AG10803 (cell line): Measurements from ENCODE around the gene TRIM34.
"Not testable (repeated sequence)": the region's sequence is repeated elsewhere in the genome, so short reads cannot be mapped to it uniquely, and the experiment has no call there.

Source experiments
- DNase-seq: peaks from one replicate; pipeline ENCODE4 v3.0.0; 2010; ENCODE audit warnings: low read depth
- H3K4me3 ChIP-seq: 2 replicates; pipeline ENCODE4 v1.5.1; 2011; ENCODE audit warnings: mild to moderate bottlenecking, low read length, control low read depth
- TF ChIP-seq, protein P1 (sequence below): conservative IDR thresholded peaks from 2 replicates; pipeline ENCODE4 v1.5.1; 2011; ENCODE audit warnings: mild to moderate bottlenecking, low read length, control low read depth, inconsistent platforms

Gene TRIM34

DNA sequence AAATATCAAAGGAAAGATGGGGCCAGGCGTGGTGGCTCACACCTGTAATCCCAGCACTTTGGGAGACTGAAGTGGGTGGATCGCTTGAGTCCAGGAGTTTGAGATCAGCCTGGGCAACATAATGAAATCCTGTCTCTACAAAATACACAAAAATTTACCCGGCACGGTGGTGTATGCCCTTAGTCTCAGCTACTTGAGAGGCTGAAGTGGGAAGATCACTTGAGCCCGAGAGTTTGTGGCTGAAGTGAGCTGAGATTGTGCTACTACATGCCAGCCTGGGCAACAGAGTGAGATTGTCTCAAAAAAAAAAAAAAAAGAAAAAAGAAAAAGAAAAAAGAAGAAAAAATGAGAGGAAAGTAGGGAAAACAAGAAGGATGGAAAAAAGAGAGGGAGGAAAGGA, 32.2 kb upstream of the TRIM34 start:
- no peak overlapping the region for H3K4me3 ChIP-seq
- TF ChIP-seq, protein P1, sequence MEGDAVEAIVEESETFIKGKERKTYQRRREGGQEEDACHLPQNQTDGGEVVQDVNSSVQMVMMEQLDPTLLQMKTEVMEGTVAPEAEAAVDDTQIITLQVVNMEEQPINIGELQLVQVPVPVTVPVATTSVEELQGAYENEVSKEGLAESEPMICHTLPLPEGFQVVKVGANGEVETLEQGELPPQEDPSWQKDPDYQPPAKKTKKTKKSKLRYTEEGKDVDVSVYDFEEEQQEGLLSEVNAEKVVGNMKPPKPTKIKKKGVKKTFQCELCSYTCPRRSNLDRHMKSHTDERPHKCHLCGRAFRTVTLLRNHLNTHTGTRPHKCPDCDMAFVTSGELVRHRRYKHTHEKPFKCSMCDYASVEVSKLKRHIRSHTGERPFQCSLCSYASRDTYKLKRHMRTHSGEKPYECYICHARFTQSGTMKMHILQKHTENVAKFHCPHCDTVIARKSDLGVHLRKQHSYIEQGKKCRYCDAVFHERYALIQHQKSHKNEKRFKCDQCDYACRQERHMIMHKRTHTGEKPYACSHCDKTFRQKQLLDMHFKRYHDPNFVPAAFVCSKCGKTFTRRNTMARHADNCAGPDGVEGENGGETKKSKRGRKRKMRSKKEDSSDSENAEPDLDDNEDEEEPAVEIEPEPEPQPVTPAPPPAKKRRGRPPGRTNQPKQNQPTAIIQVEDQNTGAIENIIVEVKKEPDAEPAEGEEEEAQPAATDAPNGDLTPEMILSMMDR, result no peak
- no peak for DNase-seq

DNA sequence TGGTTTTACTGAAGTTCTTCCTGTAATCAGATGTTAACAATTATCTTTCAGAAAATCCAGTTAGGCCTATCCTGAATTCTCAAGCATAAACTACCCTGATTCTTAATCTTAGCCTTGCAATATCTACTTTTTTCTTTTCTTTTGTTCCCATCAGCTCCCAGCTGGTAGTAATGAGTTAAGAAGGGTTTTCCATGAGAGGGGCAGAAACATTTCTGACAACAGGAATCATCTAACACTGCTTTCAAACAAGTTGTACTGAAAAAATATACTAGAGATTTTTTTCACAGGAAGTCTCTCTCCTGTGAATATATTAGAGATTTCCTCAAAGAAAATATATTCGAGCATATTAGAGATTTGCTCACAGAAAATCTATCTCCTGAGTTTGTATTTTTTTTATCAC, 31.7 kb upstream of the TRIM34 start:
- TF ChIP-seq, protein P1, result no peak
- no peak overlapping the region for H3K4me3 ChIP-seq
- DNase-seq, result no peak

DNA sequence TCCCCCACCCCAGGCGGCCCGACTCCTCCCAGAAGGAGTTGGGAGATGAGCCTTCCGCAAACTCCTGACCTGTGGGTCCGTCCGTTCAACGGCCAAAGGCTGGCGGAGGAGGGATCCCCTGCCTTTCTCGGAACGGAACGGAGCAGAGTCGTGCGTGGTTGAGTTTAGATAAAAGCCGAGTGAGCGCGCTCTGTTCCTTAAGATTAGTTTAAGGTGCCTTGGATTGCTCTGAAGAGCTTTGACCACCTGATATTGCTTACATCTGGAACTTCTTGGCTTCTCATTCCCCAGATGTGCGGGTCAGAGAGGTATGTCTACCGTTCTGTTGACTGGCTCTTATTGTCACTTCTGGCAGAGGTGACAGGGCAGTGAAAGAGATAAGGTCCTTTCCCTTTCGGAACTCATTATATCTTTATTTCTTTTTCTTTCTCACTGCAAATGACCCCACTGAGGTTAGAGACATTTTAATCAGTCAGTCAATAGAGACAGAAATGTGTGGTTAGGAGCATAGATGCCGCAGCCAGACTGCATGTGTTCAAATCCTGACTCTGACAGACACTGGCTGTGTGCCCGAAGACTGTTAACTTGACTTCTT, 28.1 kb upstream of the TRIM34 start, which contains the start of gene TRIM6:
TRIM6 (plus strand) TSS at position 31 of the 595 bp plus-strand sequence; CDS start at position 292, 261 bp downstream.
- TF ChIP-seq, protein P1, result no peak
- H3K4me3 ChIP-seq, result peak within 1 kb of the TSS; percentile 61
- DNase-seq, result peak; percentile 50

DNA sequence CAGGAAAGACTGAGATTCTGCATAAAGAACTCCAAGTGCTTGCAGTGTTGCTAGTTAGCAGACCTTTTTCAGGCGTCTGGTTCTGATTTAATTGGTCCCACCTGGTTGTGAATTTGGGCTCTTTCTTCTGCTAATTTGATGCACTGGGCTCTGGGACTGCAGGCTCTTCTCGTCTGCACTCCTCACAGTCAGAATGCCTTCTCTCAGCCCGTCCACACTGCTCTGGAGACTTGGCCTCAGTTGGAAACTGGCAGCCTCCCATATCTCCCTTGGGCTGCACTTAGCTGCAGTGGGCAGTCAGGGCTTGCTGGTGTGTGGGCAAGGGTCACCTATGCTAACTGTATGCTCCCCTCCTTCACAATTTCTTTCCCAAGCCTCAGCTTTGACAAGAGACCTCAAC, 26.8 kb upstream of the TRIM34 start:
- H3K4me3 ChIP-seq, result peak overlapping the region; percentile 61
- TF ChIP-seq, protein P1, result no peak
- no peak for DNase-seq

DNA sequence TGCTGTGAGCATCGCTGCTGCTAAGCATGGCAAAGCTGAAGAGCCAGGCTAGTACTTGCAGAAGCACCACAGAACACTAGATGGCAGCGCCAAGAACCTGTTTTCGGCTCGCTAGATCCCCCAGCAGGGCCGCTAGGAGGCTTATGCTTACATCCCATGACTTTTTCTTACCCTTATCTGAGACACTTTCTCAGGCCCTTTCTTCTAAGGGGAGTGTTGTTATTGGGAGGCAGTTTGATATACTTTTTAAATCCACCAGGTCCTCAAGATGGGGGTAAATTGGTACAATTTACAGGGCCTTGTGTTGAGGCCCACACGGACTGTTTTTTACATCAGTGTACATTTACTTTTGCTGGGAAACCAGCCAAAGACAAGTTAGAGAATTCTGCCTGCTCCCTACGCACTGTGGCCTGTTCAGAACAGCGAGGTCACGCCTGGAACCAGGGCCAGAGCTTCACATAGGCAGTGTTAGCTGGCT, 24.4 kb upstream of the TRIM34 start:
- peak; percentile 74 for DNase-seq
- TF ChIP-seq, protein P1, result peak; percentile 82
- H3K4me3 ChIP-seq, result no peak overlapping the region

DNA sequence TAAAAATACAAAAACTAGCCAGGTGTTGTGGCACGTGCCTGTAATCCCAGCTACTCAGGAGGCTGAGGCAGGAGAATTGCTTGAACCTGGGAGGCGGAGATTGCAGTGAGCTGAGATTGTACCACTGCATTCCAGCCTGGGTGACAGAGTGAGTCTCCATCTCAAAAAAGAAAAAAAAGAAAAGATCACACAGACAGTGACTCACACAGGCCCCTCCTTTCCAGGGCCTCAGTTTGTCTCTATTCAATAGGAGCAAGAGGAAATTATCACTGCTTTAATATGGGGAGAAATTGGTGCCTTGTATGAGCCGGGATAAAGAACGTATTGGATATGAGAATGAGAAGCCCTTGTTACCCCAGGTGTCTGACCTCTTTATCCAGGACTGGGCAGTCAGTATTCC, 22.0 kb upstream of the TRIM34 start:
- H3K4me3 ChIP-seq, result not testable (repeated sequence)
- DNase-seq, result peak; percentile 21

DNA sequence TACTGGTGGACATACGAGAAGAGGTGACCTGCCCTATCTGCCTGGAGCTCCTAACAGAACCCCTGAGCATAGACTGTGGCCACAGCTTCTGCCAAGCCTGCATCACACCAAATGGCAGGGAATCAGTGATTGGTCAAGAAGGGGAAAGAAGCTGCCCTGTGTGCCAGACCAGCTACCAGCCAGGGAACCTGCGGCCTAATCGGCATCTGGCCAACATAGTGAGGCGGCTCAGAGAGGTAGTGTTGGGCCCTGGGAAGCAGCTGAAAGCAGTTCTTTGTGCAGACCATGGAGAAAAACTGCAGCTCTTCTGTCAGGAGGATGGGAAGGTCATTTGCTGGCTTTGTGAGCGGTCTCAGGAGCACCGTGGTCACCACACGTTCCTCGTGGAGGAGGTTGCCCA, 21.5 kb upstream of the TRIM34 start:
- DNase-seq, result no peak
- TF ChIP-seq, protein P1, result no peak
- H3K4me3 ChIP-seq, result no peak overlapping the region

DNA sequence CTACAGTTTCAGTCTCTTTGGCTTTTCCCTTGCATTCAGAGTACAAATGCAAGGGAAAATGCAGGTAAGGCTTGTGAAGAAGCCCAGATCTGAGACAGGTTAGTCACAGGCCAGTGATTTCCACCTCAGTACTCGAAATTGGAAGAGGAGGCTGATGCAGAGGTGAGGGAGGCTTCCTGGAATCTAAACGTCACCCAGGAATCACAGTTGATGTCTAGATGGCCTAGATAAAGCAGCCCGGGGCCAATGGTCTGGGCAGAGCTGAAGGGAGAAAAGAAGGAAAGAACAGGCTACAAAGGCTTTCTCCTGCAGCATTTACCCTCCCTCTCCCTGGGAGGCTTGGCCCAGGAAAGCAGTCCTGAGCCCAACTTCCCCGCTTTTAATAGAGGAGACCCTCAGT, 19.9 kb upstream of the TRIM34 start:
- DNase-seq, result no peak
- H3K4me3 ChIP-seq, result no peak overlapping the region
- TF ChIP-seq, protein P1, result no peak
